Loucy (cell line): ENCODE measurements around the gene WDR5.

ENCODE experiments used
- H2AFZ ChIP-seq: fragments of 200-600 bp; sonication (generic); 2 replicates; pipeline ENCODE4 v1.6.0; 2016; ENCODE audit warnings: antibody characterized with exemption, mild to moderate bottlenecking, low read length, moderate library complexity
- H3F3A ChIP-seq: fragments of 200-600 bp; 2 replicates; pipeline ENCODE4 v1.6.0; 2016; ENCODE audit warnings: antibody characterized with exemption, low read depth, mild to moderate bottlenecking
- H3K27me3 ChIP-seq: fragments of 200-600 bp; sonication (generic); 2 replicates; pipeline ENCODE4 v1.6.1; 2014; ENCODE audit warnings: low read length, mild to moderate bottlenecking; ENCODE audit not compliant: insufficient read depth, poor library complexity, severe bottlenecking
- H3K36me3 ChIP-seq: fragments of 200-600 bp; sonication (generic); 2 replicates; pipeline ENCODE4 v1.6.1; 2016; ENCODE audit warnings: low read length; ENCODE audit not compliant: insufficient read depth
- H3K4me1 ChIP-seq: fragments of 200-600 bp; sonication (generic); 2 replicates; pipeline ENCODE4 v1.5.1; 2014; ENCODE audit warnings: low read length, mild to moderate bottlenecking; ENCODE audit not compliant: insufficient read depth, poor library complexity, severe bottlenecking
- H3K4me2 ChIP-seq: fragments of 200-600 bp; sonication (generic); 2 replicates; pipeline ENCODE4 v1.6.0; 2014; ENCODE audit warnings: antibody characterized with exemption, low read length, low read depth, mild to moderate bottlenecking; ENCODE audit not compliant: poor library complexity, severe bottlenecking
- H3K4me3 ChIP-seq: fragments of 200-600 bp; sonication (generic); 2 replicates; pipeline ENCODE4 v1.5.1; 2014; ENCODE audit warnings: low read length, mild to moderate bottlenecking, mixed read lengths; ENCODE audit not compliant: poor library complexity, severe bottlenecking
- H3K79me2 ChIP-seq: fragments of 200-600 bp; sonication (generic); 2 replicates; pipeline ENCODE4 v1.6.1; 2014; ENCODE audit warnings: low read length; ENCODE audit not compliant: insufficient read depth
- H3K9ac ChIP-seq: fragments of 200-600 bp; sonication (generic); 2 replicates; pipeline ENCODE4 v1.6.0; 2014; ENCODE audit warnings: mild to moderate bottlenecking, low read depth, low read length, moderate library complexity; ENCODE audit not compliant: poor library complexity, severe bottlenecking
- H3K9me2 ChIP-seq: fragments of 200-600 bp; sonication (generic); replicated peaks from 2 replicates; pipeline ENCODE4 v1.6.1; 2016; ENCODE audit warnings: low read depth, low read length, mixed read lengths
- H3K9me3 ChIP-seq: fragments of 200-600 bp; sonication (generic); 2 replicates; pipeline ENCODE4 v1.6.1; 2014; ENCODE audit warnings: mild to moderate bottlenecking, antibody characterized with exemption, low read length, low read depth; ENCODE audit not compliant: insufficient read depth
- H4K20me1 ChIP-seq: fragments of 200-600 bp; sonication (generic); 2 replicates; pipeline ENCODE4 v1.6.0; 2014; ENCODE audit warnings: antibody characterized with exemption, low read length, mild to moderate bottlenecking; ENCODE audit not compliant: insufficient read depth, poor library complexity, severe bottlenecking
- CTCF ChIP-seq: fragments of 200-600 bp; sonication (generic); conservative IDR thresholded peaks from 2 replicates; pipeline ENCODE4 v1.5.1; 2014; ENCODE audit warnings: mild to moderate bottlenecking, antibody characterized with exemption, low read length
- EZH2phosphoT487 ChIP-seq: fragments of 200-600 bp; IDR thresholded peaks from 2 replicates; pipeline ENCODE4 v1.6.1; 2018; ENCODE audit warnings: antibody characterized with exemption, mild to moderate bottlenecking, moderate library complexity, borderline replicate concordance

Gene WDR5

GRCh38 chr9:134169724-134170401 is 34.0 kb downstream of the WDR5 start:
- Histone ChIP-seq H3F3A (no peaks in the 10 kb centered on the region), H4K20me1 (no peaks in the 10 kb centered on the region), H3K79me2 (peaks cover 11% of the 10 kb centered on the region; the same call in 1 of the 2 replicates), H3K36me3 (no peaks in the 10 kb centered on the region), H3K4me3 (no peak overlapping the region), H3K27me3 (no peaks in the 10 kb centered on the region), H3K9me2 (no peaks in the 10 kb centered on the region), H2AFZ (no peak overlapping the region), H3K4me1 (peaks cover 13% of the 10 kb centered on the region), H3K9ac (no peak overlapping the region), H3K9me3 (no peaks in the 10 kb centered on the region), H3K4me2 (no peak overlapping the region)
- TF ChIP-seq EZH2phosphoT487 (no peak), CTCF (no peak)

- Histone ChIP-seq H3K27me3 (no peaks in the 10 kb centered on the region), H2AFZ (no peak overlapping the region), H3K4me3 (no peak overlapping the region), H4K20me1 (no peaks in the 10 kb centered on the region), H3K4me1 (peaks cover 11% of the 10 kb centered on the region), H3K9ac (no peak overlapping the region), H3F3A (no peaks in the 10 kb centered on the region), H3K4me2 (no peak overlapping the region), H3K9me3 (no peaks in the 10 kb centered on the region), H3K79me2 (peaks cover 8% of the 10 kb centered on the region; the same call in 1 of the 2 replicates), H3K36me3 (no peaks in the 10 kb centered on the region), H3K9me2 (no peaks in the 10 kb centered on the region)
- TF ChIP-seq EZH2phosphoT487 (no peak), CTCF (no peak)
These were observed 34.8 kb downstream of the WDR5 start for GRCh38 chr9:134170532-134171315.

GRCh38 chr9:134171316-134172197 is 35.7 kb downstream of the WDR5 start:
- H3K4me2 ChIP-seq: no peak overlapping the region
- no peak overlapping the region for H2AFZ ChIP-seq

More at GRCh38 chr9:134171316-134172197, 35.7 kb downstream of the WDR5 start:
- no peaks in the 10 kb centered on the region for H3K27me3 ChIP-seq
- no peak overlapping the region for H3K9ac ChIP-seq
- TF ChIP-seq EZH2phosphoT487: no peak
- TF ChIP-seq CTCF: no peak
- H3K9me3 ChIP-seq: no peaks in the 10 kb centered on the region
- no peaks in the 10 kb centered on the region for H3K36me3 ChIP-seq
- H3K79me2 ChIP-seq: no peaks in the 10 kb centered on the region
- no peaks in the 10 kb centered on the region for H3F3A ChIP-seq
- peaks cover 2% of the 10 kb centered on the region for H3K4me1 ChIP-seq
- H3K9me2 ChIP-seq: no peaks in the 10 kb centered on the region
- H3K4me3 ChIP-seq: no peak overlapping the region
- H4K20me1 ChIP-seq: no peaks in the 10 kb centered on the region
